ENCODE data around the gene OR52E4.

The OR52E4 gene

DNA sequence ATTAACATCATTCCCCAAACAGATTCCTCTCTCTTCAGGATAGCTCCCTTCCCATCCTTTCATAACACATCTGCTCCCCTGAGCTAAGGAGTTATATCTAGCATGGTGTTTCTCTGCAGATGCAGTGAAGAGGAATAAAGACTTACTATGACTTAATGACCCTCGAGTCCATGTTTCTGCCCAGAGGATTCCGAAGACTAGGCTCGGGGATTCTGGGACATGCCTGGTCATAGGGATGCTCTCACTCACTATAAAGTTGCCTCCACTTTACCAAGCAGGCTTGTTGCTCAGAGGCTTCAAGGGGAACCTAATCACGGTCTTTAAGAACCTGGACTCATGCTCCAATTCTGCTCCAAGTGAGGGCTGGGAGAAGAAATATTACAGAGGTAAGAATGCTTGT lies at the start of gene OR52E4:
TSS of gene OR52E4 (plus strand) at position 301 of the 400 bp plus-strand sequence. CDS start 3,664 bp downstream, outside the sequence.
- Histone ChIP-seq H3K36me3 (ENCODE audit: control insufficient read depth in 1 of 2, insufficient read depth in 2 of 2, low read length in 2 of 2) (no peaks in the 10 kb centered on the region), H3K4me3 (ENCODE audit: low read depth in 1 of 2, low read length in 2 of 2) (no peak within 1 kb of the TSS), H3K9me3 (ENCODE audit: control insufficient read depth in 1 of 2, low read length in 2 of 2) (no peaks in the 10 kb centered on the region), H3K27ac (ENCODE audit: low read length) (no peak within 1 kb of the TSS), H3K4me1 (ENCODE audit: control insufficient read depth in 1 of 2, insufficient read depth in 2 of 2, low read length in 2 of 2) (no peaks in the 10 kb centered on the region), H3K27me3 (ENCODE audit: low read depth, low read length) (no peaks in the 10 kb centered on the region)

DNA sequence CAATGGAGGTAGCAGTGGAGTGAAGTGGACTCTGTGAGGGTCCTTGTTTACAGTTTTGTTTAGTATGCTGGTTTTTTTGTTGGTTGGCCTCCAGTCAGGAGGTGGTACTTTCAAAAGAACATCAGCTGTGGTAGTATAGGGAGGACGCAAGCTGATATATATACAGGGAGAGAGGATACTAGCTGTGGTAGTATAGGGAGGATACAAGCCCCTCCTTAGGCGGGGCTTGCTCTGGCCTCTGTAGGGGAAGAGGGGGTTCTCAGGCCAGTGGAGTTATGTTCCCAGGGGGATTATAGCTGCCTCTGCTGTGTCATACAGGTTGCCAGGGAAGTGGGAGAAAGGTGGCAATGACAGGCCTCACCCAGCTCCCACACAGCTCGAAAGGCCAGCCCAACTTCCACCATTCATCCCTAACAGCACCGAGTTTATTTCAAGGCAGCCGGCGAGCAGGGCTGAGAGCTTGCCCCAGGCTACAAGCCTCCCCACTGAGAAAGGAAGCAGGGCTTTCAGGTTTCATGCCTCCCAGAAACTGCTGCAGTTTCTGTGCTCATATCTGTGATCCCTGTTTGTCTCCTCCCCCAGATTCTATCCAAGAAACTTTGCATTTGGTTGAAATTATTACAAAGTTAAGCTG lies 49.1 kb upstream of the OR52E4 start:
- Histone ChIP-seq H3K4me1 (ENCODE audit: control insufficient read depth in 1 of 2, insufficient read depth in 2 of 2, low read length in 2 of 2) (no peaks in the 10 kb centered on the region), H3K4me3 (ENCODE audit: low read depth in 1 of 2, low read length in 2 of 2) (no peak overlapping the region), H3K9me3 (ENCODE audit: control insufficient read depth in 1 of 2, low read length in 2 of 2) (no peaks in the 10 kb centered on the region), H3K36me3 (ENCODE audit: control insufficient read depth in 1 of 2, insufficient read depth in 2 of 2, low read length in 2 of 2) (no peaks in the 10 kb centered on the region), H3K27me3 (ENCODE audit: low read depth, low read length) (no peaks in the 10 kb centered on the region), H3K27ac (ENCODE audit: low read length) (no peak overlapping the region)

DNA sequence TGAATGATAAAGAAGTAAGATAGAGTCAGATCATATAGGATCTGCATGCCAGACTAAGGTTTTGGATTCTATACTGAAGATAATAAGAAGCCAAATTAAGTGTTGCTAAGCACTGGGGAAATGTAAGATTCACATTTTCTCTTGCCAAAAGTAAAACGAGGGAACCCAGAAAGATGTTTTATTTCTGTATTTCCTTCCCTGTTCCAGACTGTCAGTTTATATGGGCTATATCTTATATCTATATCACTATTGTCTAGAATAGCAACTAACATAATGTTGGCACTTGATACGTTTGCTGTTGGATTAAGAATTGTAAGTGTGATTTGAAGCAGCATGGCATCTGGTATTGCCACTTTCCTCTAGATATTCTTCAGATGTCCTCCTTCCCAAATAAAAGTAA lies 47.0 kb upstream of the OR52E4 start:
- H3K4me3 ChIP-seq (ENCODE audit: low read depth in 1 of 2, low read length in 2 of 2) = no peak overlapping the region
- H3K4me1 ChIP-seq (ENCODE audit: control insufficient read depth in 1 of 2, insufficient read depth in 2 of 2, low read length in 2 of 2) = no peaks in the 10 kb centered on the region
- no peaks in the 10 kb centered on the region for H3K27me3 ChIP-seq (ENCODE audit: low read depth, low read length)
- H3K27ac ChIP-seq (ENCODE audit: low read length) = no peak overlapping the region
- no peaks in the 10 kb centered on the region for H3K36me3 ChIP-seq (ENCODE audit: control insufficient read depth in 1 of 2, insufficient read depth in 2 of 2, low read length in 2 of 2)
- no peaks in the 10 kb centered on the region for H3K9me3 ChIP-seq (ENCODE audit: control insufficient read depth in 1 of 2, low read length in 2 of 2)

DNA sequence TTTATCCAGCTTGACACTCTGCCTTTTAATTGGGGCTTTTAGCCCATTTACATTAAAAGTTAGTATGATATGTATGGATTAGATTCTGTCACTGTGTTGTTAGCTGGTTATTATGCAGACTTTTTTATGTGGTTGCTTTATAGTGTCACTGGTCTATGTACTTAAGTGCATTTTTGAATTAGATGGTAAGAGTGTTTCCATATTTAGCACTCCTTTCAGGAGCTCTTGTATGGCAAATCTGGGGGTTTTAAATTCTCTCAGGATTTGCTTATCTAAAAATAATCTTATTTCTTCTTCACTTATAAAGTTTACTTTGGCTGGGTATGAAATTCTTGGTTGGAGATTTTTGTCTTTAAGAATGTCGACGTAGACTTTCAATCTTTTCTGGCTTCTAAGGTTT lies 42.7 kb upstream of the OR52E4 start:
- Histone ChIP-seq H3K36me3 (ENCODE audit: control insufficient read depth in 1 of 2, insufficient read depth in 2 of 2, low read length in 2 of 2) (no peaks in the 10 kb centered on the region), H3K4me1 (ENCODE audit: control insufficient read depth in 1 of 2, insufficient read depth in 2 of 2, low read length in 2 of 2) (no peaks in the 10 kb centered on the region), H3K4me3 (ENCODE audit: low read depth in 1 of 2, low read length in 2 of 2) (no peak overlapping the region), H3K27me3 (ENCODE audit: low read depth, low read length) (no peaks in the 10 kb centered on the region), H3K9me3 (ENCODE audit: control insufficient read depth in 1 of 2, low read length in 2 of 2) (no peaks in the 10 kb centered on the region), H3K27ac (ENCODE audit: low read length) (no peak overlapping the region)

DNA sequence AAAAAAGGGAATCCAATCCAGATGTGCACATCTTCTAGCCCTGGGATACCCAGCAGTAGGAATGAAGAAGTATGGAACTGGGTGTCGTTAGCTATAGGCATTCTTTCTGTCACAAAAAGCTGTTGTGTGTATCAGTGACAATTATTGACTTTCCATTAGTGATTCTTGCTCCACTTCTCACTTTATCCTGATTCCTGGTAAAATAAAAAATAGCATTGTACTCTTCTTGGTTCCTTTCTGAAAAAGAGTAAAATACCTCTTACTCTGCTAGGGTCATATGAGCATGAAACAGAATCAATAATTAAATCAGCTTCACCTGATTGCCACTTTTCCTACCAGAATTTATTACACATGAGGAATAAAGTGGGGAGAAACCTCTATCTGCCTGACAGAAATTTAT lies 38.6 kb upstream of the OR52E4 start, which contains the start of gene OR52E6:
TSS of gene OR52E6 (minus strand) at position 101 of the 400 bp plus-strand sequence. CDS start at position 101, 0 bp downstream.
- H3K4me1 ChIP-seq (ENCODE audit: control insufficient read depth in 1 of 2, insufficient read depth in 2 of 2, low read length in 2 of 2) = no peaks in the 10 kb centered on the region
- no peak within 1 kb of the TSS for H3K4me3 ChIP-seq (ENCODE audit: low read depth in 1 of 2, low read length in 2 of 2)
- H3K27ac ChIP-seq (ENCODE audit: low read length) = no peak within 1 kb of the TSS
- H3K36me3 ChIP-seq (ENCODE audit: control insufficient read depth in 1 of 2, insufficient read depth in 2 of 2, low read length in 2 of 2) = no peaks in the 10 kb centered on the region
- H3K27me3 ChIP-seq (ENCODE audit: low read depth, low read length) = no peaks in the 10 kb centered on the region
- no peaks in the 10 kb centered on the region for H3K9me3 ChIP-seq (ENCODE audit: control insufficient read depth in 1 of 2, low read length in 2 of 2)

DNA sequence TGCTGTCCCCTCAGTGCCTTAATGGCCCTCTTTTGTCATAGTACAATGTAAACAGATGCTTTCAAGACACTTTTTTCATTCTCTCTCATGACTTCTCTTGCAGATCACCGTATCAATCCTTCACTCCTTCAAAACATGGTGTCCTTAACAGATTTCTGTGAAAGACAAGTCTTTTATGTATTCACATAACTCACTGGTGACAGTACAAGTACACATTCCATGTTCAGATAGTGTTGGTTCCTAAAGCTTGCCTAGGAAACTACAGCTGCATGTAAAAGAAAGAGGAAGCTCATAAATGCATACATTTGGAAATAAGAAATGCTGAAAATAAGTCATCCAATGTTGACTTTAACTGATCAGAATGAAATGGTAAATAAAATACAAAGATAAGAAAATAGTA lies 33.7 kb upstream of the OR52E4 start:
- no peak overlapping the region for H3K27ac ChIP-seq (ENCODE audit: low read length)
- peaks cover 0 to 2% of the 10 kb centered on the region in 2 donors for H3K9me3 ChIP-seq (ENCODE audit: control insufficient read depth in 1 of 2, low read length in 2 of 2)
- no peaks in the 10 kb centered on the region for H3K27me3 ChIP-seq (ENCODE audit: low read depth, low read length)
- no peaks in the 10 kb centered on the region for H3K4me1 ChIP-seq (ENCODE audit: control insufficient read depth in 1 of 2, insufficient read depth in 2 of 2, low read length in 2 of 2)
- no peaks in the 10 kb centered on the region for H3K36me3 ChIP-seq (ENCODE audit: control insufficient read depth in 1 of 2, insufficient read depth in 2 of 2, low read length in 2 of 2)
- H3K4me3 ChIP-seq (ENCODE audit: low read depth in 1 of 2, low read length in 2 of 2) = no peak overlapping the region

DNA sequence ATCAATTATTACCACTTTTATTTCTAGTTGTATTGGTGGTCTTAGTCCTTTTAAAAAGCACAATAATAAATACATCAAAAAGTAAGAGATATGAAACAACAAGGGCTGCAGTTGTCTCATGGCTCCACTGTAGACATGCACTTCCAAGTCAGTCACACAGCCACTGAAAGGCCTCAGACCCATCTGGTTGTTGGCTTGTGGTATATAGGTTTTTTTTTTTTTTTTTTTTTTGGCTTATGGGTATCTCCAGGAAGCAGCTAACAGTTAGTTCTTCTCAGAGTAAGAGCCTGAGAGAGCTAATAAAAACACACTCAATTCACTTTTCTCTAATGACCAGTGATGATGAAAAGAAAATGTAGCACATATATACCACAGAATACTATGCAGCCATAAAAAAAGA lies 32.7 kb upstream of the OR52E4 start:
- no peaks in the 10 kb centered on the region for H3K36me3 ChIP-seq (ENCODE audit: control insufficient read depth in 1 of 2, insufficient read depth in 2 of 2, low read length in 2 of 2)
- H3K4me3 ChIP-seq (ENCODE audit: low read depth in 1 of 2, low read length in 2 of 2) = no peak overlapping the region
- H3K27me3 ChIP-seq (ENCODE audit: low read depth, low read length) = no peaks in the 10 kb centered on the region
- peaks cover 0 to 4% of the 10 kb centered on the region in 2 donors for H3K9me3 ChIP-seq (ENCODE audit: control insufficient read depth in 1 of 2, low read length in 2 of 2)
- H3K27ac ChIP-seq (ENCODE audit: low read length) = no peak overlapping the region
- H3K4me1 ChIP-seq (ENCODE audit: control insufficient read depth in 1 of 2, insufficient read depth in 2 of 2, low read length in 2 of 2) = no peaks in the 10 kb centered on the region

DNA sequence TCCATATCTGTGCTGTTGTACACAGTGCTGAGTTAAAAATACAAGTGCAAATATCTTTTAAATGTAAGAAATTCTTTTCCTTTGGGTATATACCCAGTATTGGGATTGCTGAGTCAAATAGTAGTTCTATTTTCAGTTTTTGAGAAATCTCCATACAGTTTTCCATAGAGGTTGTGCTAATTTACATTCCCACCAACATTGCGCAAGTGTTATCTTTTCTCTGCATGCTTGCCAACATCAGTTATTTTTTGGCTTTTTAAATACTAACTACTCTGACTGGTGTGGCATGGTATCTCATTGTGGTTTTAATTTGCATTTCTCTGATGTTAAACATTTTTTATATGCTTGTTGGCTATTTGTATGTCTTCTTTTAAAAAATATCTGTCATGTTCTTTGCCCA lies 29.4 kb upstream of the OR52E4 start:
- H3K4me3 ChIP-seq (ENCODE audit: low read depth in 1 of 2, low read length in 2 of 2) = no peak overlapping the region
- H3K27ac ChIP-seq (ENCODE audit: low read length) = no peak overlapping the region
- H3K27me3 ChIP-seq (ENCODE audit: low read depth, low read length) = no peaks in the 10 kb centered on the region
- H3K9me3 ChIP-seq (ENCODE audit: control insufficient read depth in 1 of 2, low read length in 2 of 2) = peaks cover 0 to 7% of the 10 kb centered on the region in 2 donors
- no peaks in the 10 kb centered on the region for H3K36me3 ChIP-seq (ENCODE audit: control insufficient read depth in 1 of 2, insufficient read depth in 2 of 2, low read length in 2 of 2)
- no peaks in the 10 kb centered on the region for H3K4me1 ChIP-seq (ENCODE audit: control insufficient read depth in 1 of 2, insufficient read depth in 2 of 2, low read length in 2 of 2)

DNA sequence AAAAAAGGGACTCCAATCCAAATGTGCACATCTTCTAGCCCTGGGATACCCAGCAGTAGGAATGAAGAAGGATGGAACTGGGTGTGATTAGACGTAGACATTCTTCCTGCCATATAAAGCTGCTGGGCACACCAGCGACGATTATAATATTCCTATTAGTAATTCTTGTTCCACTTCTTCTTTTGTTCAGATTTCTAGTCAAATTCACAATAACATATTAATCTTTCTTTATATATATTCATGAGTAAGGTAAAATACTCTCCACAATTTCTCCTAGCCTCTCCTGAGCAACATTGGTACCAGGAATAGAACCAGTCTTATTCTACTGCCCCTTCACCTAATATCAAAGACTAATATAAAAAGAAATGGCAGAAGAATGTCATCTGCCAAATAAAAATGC lies 22.8 kb upstream of the OR52E4 start, which contains the start of gene OR52E8:
TSS of gene OR52E8 (minus strand) at position 101 of the 400 bp plus-strand sequence. CDS start at position 101, 0 bp downstream.
- Histone ChIP-seq H3K36me3 (ENCODE audit: control insufficient read depth in 1 of 2, insufficient read depth in 2 of 2, low read length in 2 of 2) (no peaks in the 10 kb centered on the region), H3K27ac (ENCODE audit: low read length) (no peak within 1 kb of the TSS), H3K27me3 (ENCODE audit: low read depth, low read length) (no peaks in the 10 kb centered on the region)

DNA sequence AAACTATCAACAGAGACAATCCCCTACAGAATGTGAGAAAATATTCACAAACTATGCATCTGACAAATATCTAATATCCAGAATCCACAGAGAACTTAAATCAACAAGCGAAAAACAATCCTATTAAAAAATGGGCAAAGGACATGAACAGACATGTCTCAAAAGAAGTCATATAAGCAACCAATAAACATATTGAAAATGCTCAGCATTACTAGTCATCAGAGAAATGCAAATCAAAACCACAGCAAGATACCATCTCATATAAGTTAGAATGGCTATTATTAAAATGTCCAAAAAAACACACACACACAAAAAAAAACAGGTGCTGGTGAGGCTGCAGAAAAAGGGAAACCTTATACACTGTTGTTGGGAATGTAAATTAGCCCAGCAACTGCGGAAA lies 14.6 kb upstream of the OR52E4 start:
- no peaks in the 10 kb centered on the region for H3K9me3 ChIP-seq (ENCODE audit: control insufficient read depth in 1 of 2, low read length in 2 of 2)
- no peak overlapping the region for H3K27ac ChIP-seq (ENCODE audit: low read length)
- H3K36me3 ChIP-seq (ENCODE audit: control insufficient read depth in 1 of 2, insufficient read depth in 2 of 2, low read length in 2 of 2) = no peaks in the 10 kb centered on the region
- H3K4me3 ChIP-seq (ENCODE audit: low read depth in 1 of 2, low read length in 2 of 2) = no peak overlapping the region
- no peaks in the 10 kb centered on the region for H3K4me1 ChIP-seq (ENCODE audit: control insufficient read depth in 1 of 2, insufficient read depth in 2 of 2, low read length in 2 of 2)
- H3K27me3 ChIP-seq (ENCODE audit: low read depth, low read length) = no peaks in the 10 kb centered on the region

More for the DNA sequence above, 22.8 kb upstream of the OR52E4 start, which contains the start of gene OR52E8:
- H3K4me3 ChIP-seq (ENCODE audit: low read depth in 1 of 2, low read length in 2 of 2) = no peak within 1 kb of the TSS
- peaks cover 0 to 3% of the 10 kb centered on the region in 2 donors for H3K9me3 ChIP-seq (ENCODE audit: control insufficient read depth in 1 of 2, low read length in 2 of 2)
- H3K4me1 ChIP-seq (ENCODE audit: control insufficient read depth in 1 of 2, insufficient read depth in 2 of 2, low read length in 2 of 2) = no peaks in the 10 kb centered on the region

DNA sequence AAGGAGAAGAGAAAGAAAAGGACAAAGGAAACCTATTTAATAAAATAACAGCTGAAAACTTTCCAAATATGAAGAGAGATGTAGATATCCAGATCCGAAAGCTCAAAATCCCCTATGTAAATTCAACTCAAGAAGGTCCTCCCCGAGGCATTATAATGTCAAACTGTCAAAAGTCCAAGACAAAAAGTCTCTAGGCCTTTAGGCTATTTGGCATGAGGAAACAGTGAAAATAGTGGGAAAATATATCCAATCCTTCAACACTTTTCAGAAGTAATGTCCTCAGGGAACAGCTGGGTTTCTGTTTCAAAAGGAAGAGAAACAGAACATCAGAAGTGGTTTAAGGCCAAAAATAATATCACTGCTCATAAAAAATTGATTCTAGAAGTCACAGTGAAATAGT lies 1.9 kb upstream of the OR52E4 start:
- no peaks in the 10 kb centered on the region for H3K9me3 ChIP-seq (ENCODE audit: control insufficient read depth in 1 of 2, low read length in 2 of 2)
- H3K27ac ChIP-seq (ENCODE audit: low read length) = no peak overlapping the region
- H3K36me3 ChIP-seq (ENCODE audit: control insufficient read depth in 1 of 2, insufficient read depth in 2 of 2, low read length in 2 of 2) = no peaks in the 10 kb centered on the region
- no peaks in the 10 kb centered on the region for H3K4me1 ChIP-seq (ENCODE audit: control insufficient read depth in 1 of 2, insufficient read depth in 2 of 2, low read length in 2 of 2)
- no peaks in the 10 kb centered on the region for H3K27me3 ChIP-seq (ENCODE audit: low read depth, low read length)
- no peak overlapping the region for H3K4me3 ChIP-seq (ENCODE audit: low read depth in 1 of 2, low read length in 2 of 2)

DNA sequence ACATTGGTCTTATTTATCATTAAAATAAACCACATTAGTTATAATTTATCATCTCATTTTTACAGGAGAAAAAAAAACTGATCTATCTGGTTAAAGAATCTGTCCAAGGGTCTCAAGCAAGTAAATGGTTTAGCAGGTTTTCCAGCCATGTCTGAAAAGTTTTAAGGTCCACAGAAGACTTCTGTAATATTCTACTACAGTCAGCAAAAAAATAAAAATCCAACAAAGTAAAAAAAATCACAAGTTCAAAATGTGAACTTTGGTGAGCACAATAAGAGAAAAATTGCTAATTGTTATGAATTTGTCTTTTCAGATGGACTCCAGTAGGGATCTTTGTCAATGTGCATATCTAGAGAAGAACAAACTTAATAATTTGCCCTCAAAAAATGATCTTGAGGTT lies 1.3 kb downstream of the OR52E4 start:
- Histone ChIP-seq H3K4me3 (ENCODE audit: low read depth in 1 of 2, low read length in 2 of 2) (no peak overlapping the region), H3K27me3 (ENCODE audit: low read depth, low read length) (no peaks in the 10 kb centered on the region), H3K36me3 (ENCODE audit: control insufficient read depth in 1 of 2, insufficient read depth in 2 of 2, low read length in 2 of 2) (no peaks in the 10 kb centered on the region), H3K27ac (ENCODE audit: low read length) (no peak overlapping the region), H3K9me3 (ENCODE audit: control insufficient read depth in 1 of 2, low read length in 2 of 2) (no peaks in the 10 kb centered on the region), H3K4me1 (ENCODE audit: control insufficient read depth in 1 of 2, insufficient read depth in 2 of 2, low read length in 2 of 2) (no peaks in the 10 kb centered on the region)
